Keratinocyte (primary cell): ENCODE results near the gene GRK5. TPM values are rescaled to one million over a fixed set of nuclear protein-coding genes. Genes with fewer than 3 reads are reported as not detected.

ENCODE experiments used
- DNase-seq: peaks from one replicate; pipeline ENCODE4 v3.0.0-alpha.2; 2011; ENCODE audit warnings: low read depth, missing footprints, low spot score
- FAIRE-seq: peaks from 2 replicates; lab custom pipeline; 2011; peaks lifted over from hg19 to GRCh38; lab: Jason Lieb, UNC
- H2AFZ ChIP-seq: 2 replicates; pipeline ENCODE4 v1.6.0; 2012; ENCODE audit warnings: low read length, control low read depth, inconsistent platforms; ENCODE audit not compliant: control insufficient read depth
- H3K27ac ChIP-seq: 2 replicates; pipeline ENCODE4 v1.5.1; 2011; ENCODE audit warnings: low read length; ENCODE audit not compliant: control insufficient read depth, insufficient read depth
- H3K27me3 ChIP-seq: 3 replicates; pipeline ENCODE4 v1.6.0; 2011; ENCODE audit warnings: low read length; ENCODE audit not compliant: control insufficient read depth, insufficient read depth; ENCODE audit errors: extremely low read depth
- H3K36me3 ChIP-seq, 2 experiments: 2 replicates in 1 of 2; 3 replicates in 1 of 2; pipeline ENCODE4 v1.5.1; 2011; ENCODE audit warnings: low read length in 2 of 2, mild to moderate bottlenecking in 1 of 2; ENCODE audit not compliant: control insufficient read depth in 2 of 2, insufficient read depth in 2 of 2; ENCODE audit errors: extremely low read depth in 1 of 2
- H3K4me1 ChIP-seq: 3 replicates; pipeline ENCODE4 v1.5.1; 2011; ENCODE audit warnings: low read length; ENCODE audit not compliant: control insufficient read depth, insufficient read depth; ENCODE audit errors: extremely low read depth
- H3K4me2 ChIP-seq: 3 replicates; pipeline ENCODE4 v1.6.0; 2011; ENCODE audit warnings: low read depth, low read length; ENCODE audit not compliant: control insufficient read depth, insufficient read depth; ENCODE audit errors: extremely low read depth
- H3K4me3 ChIP-seq, 3 experiments: fragments of 200-600 bp in 1 of 3; sonication (generic) in 1 of 3; 2 replicates in 2 of 3; 3 replicates in 1 of 3; pipeline ENCODE4 v1.5.1; 2011 to 2016; ENCODE audit warnings: low read length in 3 of 3, mild to moderate bottlenecking in 3 of 3, control low read depth in 2 of 3, inconsistent platforms in 1 of 3, low read depth in 1 of 3, mixed read lengths in 1 of 3, mixed run types in 1 of 3, moderate library complexity in 1 of 3; ENCODE audit not compliant: control insufficient read depth in 2 of 3, insufficient read depth in 2 of 3; ENCODE audit errors: extremely low read depth in 1 of 3
- H3K79me2 ChIP-seq: 2 replicates; pipeline ENCODE4 v1.6.0; 2012; ENCODE audit warnings: low read length; ENCODE audit not compliant: control insufficient read depth, insufficient read depth
- H3K9ac ChIP-seq: 3 replicates; pipeline ENCODE4 v1.6.0; 2011; ENCODE audit warnings: low read length; ENCODE audit not compliant: control insufficient read depth, insufficient read depth; ENCODE audit errors: extremely low read depth
- H3K9me1 ChIP-seq: 3 replicates; pipeline ENCODE4 v1.6.0; 2011; ENCODE audit warnings: low read length; ENCODE audit not compliant: control insufficient read depth, insufficient read depth; ENCODE audit errors: extremely low read depth
- H3K9me3 ChIP-seq: 2 replicates; pipeline ENCODE4 v1.5.1; 2012; ENCODE audit warnings: low read depth, low read length; ENCODE audit not compliant: control insufficient read depth
- H4K20me1 ChIP-seq: 3 replicates; pipeline ENCODE4 v1.6.0; 2011; ENCODE audit warnings: low read length; ENCODE audit not compliant: control insufficient read depth, insufficient read depth; ENCODE audit errors: extremely low read depth
- CTCF ChIP-seq, 3 experiments: IDR thresholded peaks in 1 of 3; conservative IDR thresholded peaks in 1 of 3; optimal IDR thresholded peaks in 1 of 3; 2 replicates in 2 of 3; 3 replicates in 1 of 3; pipeline versions ENCODE3 to v1.5.1; 2011; ENCODE audit warnings: low read length in 3 of 3, mild to moderate bottlenecking in 3 of 3, moderate library complexity in 2 of 3, control low read depth in 1 of 3, inconsistent platforms in 1 of 3; ENCODE audit not compliant: insufficient read depth in 2 of 3; ENCODE audit errors: extremely low read depth in 1 of 3
- EZH2 ChIP-seq: IDR thresholded peaks from one replicate; pipeline ENCODE4 v1.6.1; 2012; ENCODE audit warnings: inconsistent platforms, mild to moderate bottlenecking, low read length, moderate library complexity
- dilution Hi-C: fragments of 300-500 bp; cut with MboI; formaldehyde crosslinking; loops from one replicate; pipeline ENCODE4 v1.7.0; 2020; ENCODE audit warnings: low sequenced_read_pairs; ENCODE audit not compliant: extremely low pct_ligation_motif_present
- polyA plus RNA-seq, 5 experiments: library from polyadenylated mRNA; depleted of rRNA in 3 of 5; stranded (reverse) in 3 of 5; stranded (forward) in 1 of 5; unstranded in 1 of 5; fragments of >200 nt; gene quantifications; 1 replicate in 1 of 5; 2 replicates in 3 of 5; 3 replicates in 1 of 5; pipeline versions ENCODE4 v1.2.1 to v1.2.3, GENCODE V29; 2011 to 2012; ENCODE audit warnings: missing spikeins in 2 of 5, low read depth in 1 of 5, low replicate concordance in 1 of 5

GRK5 gene
- polyA plus RNA-seq, 1 donor (not counting 4 experiments of a cell fraction or from before 2014, with no cell fraction given), result 7.6 TPM

DNA sequence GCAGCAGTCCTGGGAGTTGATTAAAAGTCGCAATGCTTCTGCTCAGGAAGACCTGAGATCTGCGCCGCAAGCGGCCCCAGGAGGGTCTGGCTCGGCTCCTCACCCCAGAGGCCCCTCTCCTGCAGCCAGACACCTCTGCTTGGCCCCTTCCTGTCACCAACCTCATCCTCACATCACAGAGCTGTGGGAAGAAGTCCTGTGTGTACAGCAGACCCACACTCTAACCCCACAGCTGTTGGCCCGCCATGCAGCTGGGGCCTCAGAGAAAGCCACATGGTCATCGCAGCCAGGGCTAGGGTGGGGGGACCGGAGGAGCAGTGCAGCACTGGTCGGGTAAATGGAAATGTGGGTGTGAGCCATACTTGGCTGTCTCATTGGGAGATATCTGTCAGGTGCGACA, 237.5 kb downstream of the GRK5 start:
- no peak overlapping the region for H3K9ac ChIP-seq
- dilution Hi-C loops, result no loop called here
- no peak overlapping the region for H3K27ac ChIP-seq
- H3K4me2 ChIP-seq, result no peak overlapping the region
- no peaks in the 10 kb centered on the region for H3K79me2 ChIP-seq
- FAIRE-seq (no peak), DNase-seq (no peak)
- H3K27me3 ChIP-seq, result no peaks in the 10 kb centered on the region
- H2AFZ ChIP-seq, result no peak overlapping the region
- no peaks in the 10 kb centered on the region for H3K9me1 ChIP-seq
- no peaks in the 10 kb centered on the region for H4K20me1 ChIP-seq
- no peaks in the 10 kb centered on the region for H3K9me3 ChIP-seq
- no peaks in the 10 kb centered on the region for H3K4me1 ChIP-seq
- no peaks in the 10 kb centered on the region for H3K36me3 ChIP-seq
- H3K4me3 ChIP-seq, result no peak overlapping the region
- TF ChIP-seq EZH2 (no peak), CTCF (optimal IDR thresholded peaks at IDR 0.05 in 1 of 3, IDR thresholded peaks at IDR 0.05 in 1 of 3, conservative IDR thresholded peaks at IDR 0.05 in 1 of 3; ENCODE audit: extremely low read depth in 1 of 3, insufficient read depth in 2 of 3, low read length in 3 of 3) (no peak)

DNA sequence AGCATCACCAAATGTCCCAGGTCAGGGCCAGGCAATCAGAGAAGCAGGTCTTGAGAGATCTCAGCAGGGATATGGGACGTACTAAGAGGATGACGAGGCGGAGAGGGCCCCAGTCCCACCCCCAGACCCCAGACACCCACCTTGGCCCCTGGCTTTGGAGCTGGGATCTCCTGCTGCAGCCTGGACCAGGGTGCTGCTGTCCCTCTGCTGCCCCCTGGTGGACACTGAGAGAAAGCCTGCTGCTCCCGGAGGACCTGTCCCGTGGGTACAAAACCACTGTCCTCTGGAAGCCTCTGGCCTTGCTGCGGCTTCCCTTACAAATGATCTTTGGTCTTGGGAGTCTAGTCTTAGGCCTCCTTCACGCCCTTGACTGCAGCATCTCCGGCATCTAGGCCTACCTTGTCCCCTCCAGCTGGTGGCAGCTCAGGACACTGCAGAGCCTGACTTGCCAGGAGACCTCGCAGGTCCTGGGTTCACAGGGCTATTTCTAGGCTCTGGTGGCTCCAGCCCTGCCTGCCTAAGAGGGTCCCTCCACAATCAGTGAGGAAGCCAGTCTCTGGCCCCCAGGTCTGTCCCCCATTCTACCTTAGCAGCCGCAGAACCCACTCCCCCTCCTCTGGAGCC, 238.1 kb downstream of the GRK5 start:
- Histone ChIP-seq H2AFZ (no peak overlapping the region), H3K9me3 (no peaks in the 10 kb centered on the region), H3K9me1 (no peaks in the 10 kb centered on the region), H3K27ac (no peak overlapping the region), H3K4me3 (no peak overlapping the region), H3K36me3 (no peaks in the 10 kb centered on the region), H3K4me2 (no peak overlapping the region), H3K79me2 (no peaks in the 10 kb centered on the region), H3K4me1 (peaks cover 3% of the 10 kb centered on the region), H3K27me3 (no peaks in the 10 kb centered on the region), H3K9ac (no peak overlapping the region), H4K20me1 (no peaks in the 10 kb centered on the region)
- DNase-seq (peak; percentile 44), FAIRE-seq (peak; percentile 46)
- dilution Hi-C loops, result no loop called here
- TF ChIP-seq EZH2 (no peak), CTCF (optimal IDR thresholded peaks at IDR 0.05 in 1 of 3, IDR thresholded peaks at IDR 0.05 in 1 of 3, conservative IDR thresholded peaks at IDR 0.05 in 1 of 3; ENCODE audit: extremely low read depth in 1 of 3, insufficient read depth in 2 of 3, low read length in 3 of 3) (peak; percentile 86 to 99 (median 92))
